ENCODE results near the gene CDH13.

The CDH13 gene

GRCh38 chr16:82993926-82994325 is 367.2 kb downstream of the CDH13 start:
- no peak for DNase-seq (ENCODE audit: low read depth in 2 of 2)

GRCh38 chr16:82995286-82995923 is 368.6 kb downstream of the CDH13 start:
- no peak for DNase-seq (ENCODE audit: low read depth in 2 of 2)

GRCh38 chr16:82995924-82996441 is 369.2 kb downstream of the CDH13 start:
- no peak for DNase-seq (ENCODE audit: low read depth in 2 of 2)

- DNase-seq (ENCODE audit: low read depth in 2 of 2): no peak
These were observed 370.0 kb downstream of the CDH13 start for GRCh38 chr16:82996814-82997213.

GRCh38 chr16:82999711-83000110 is 372.9 kb downstream of the CDH13 start:
- DNase-seq (ENCODE audit: low read depth in 2 of 2): no peak

- no peak for DNase-seq (ENCODE audit: low read depth in 2 of 2)
These were observed 375.9 kb downstream of the CDH13 start for GRCh38 chr16:83002351-83003334.

- DNase-seq (ENCODE audit: low read depth in 2 of 2): no peak
These were observed 378.3 kb downstream of the CDH13 start for GRCh38 chr16:83004868-83005652.

GRCh38 chr16:83005653-83006160 is 378.9 kb downstream of the CDH13 start:
- DNase-seq (ENCODE audit: low read depth in 2 of 2): no peak

GRCh38 chr16:83010776-83011720 is 384.3 kb downstream of the CDH13 start:
- DNase-seq (ENCODE audit: low read depth in 2 of 2): no peak

- no peak for DNase-seq (ENCODE audit: low read depth in 2 of 2)
These were observed 385.2 kb downstream of the CDH13 start for GRCh38 chr16:83011939-83012338.

GRCh38 chr16:83013071-83013470 is 386.3 kb downstream of the CDH13 start:
- no peak for DNase-seq (ENCODE audit: low read depth in 2 of 2)

GRCh38 chr16:83019963-83020362 is 393.2 kb downstream of the CDH13 start:
- no peak for DNase-seq (ENCODE audit: low read depth in 2 of 2)

GRCh38 chr16:83021045-83021444 is 394.3 kb downstream of the CDH13 start:
- no peak for DNase-seq (ENCODE audit: low read depth in 2 of 2)

GRCh38 chr16:83021746-83022145 is 395.0 kb downstream of the CDH13 start:
- no peak for DNase-seq (ENCODE audit: low read depth in 2 of 2)

GRCh38 chr16:83023011-83023410 is 396.2 kb downstream of the CDH13 start:
- no peak for DNase-seq (ENCODE audit: low read depth in 2 of 2)

GRCh38 chr16:83023640-83024039 is 396.9 kb downstream of the CDH13 start:
- DNase-seq (ENCODE audit: low read depth in 2 of 2): no peak

GRCh38 chr16:83027973-83028372 is 401.2 kb downstream of the CDH13 start:
- no peak for DNase-seq (ENCODE audit: low read depth in 2 of 2)

GRCh38 chr16:83029467-83029866 is 402.7 kb downstream of the CDH13 start:
- no peak for DNase-seq (ENCODE audit: low read depth in 2 of 2)

GRCh38 chr16:83031524-83031923 is 404.8 kb downstream of the CDH13 start:
- no peak for DNase-seq (ENCODE audit: low read depth in 2 of 2)

- DNase-seq (ENCODE audit: low read depth in 2 of 2): no peak
These were observed 410.3 kb downstream of the CDH13 start for GRCh38 chr16:83037102-83037501.

- no peak for DNase-seq (ENCODE audit: low read depth in 2 of 2)
These were observed 411.1 kb downstream of the CDH13 start for GRCh38 chr16:83037884-83038283.
